Neural progenitor cell (in vitro differentiated cells): ENCODE results near the gene STRN4. TPM values are rescaled to one million over a fixed set of nuclear protein-coding genes. Genes with fewer than 3 reads are reported as not detected.

Experiments used
- DNase-seq: peaks from one replicate; pipeline ENCODE4 v3.0.0-alpha.2; 2016; ENCODE audit warnings: low spot score
- H2AFZ ChIP-seq: fragments of 200-600 bp; sonication (generic); replicated peaks from 2 replicates; pipeline ENCODE4 v1.6.1; 2016; ENCODE audit warnings: antibody characterized with exemption
- H3F3A ChIP-seq: fragments of 200-600 bp; sonication (generic); 2 replicates; pipeline ENCODE4 v1.6.1; 2016; ENCODE audit warnings: antibody characterized with exemption, low read depth
- H3K27ac ChIP-seq: fragments of 200-600 bp; sonication (generic); 2 replicates; pipeline ENCODE4 v1.5.1; 2016; ENCODE audit warnings: mild to moderate bottlenecking
- H3K27me3 ChIP-seq: fragments of 200-600 bp; sonication (generic); 2 replicates; pipeline ENCODE4 v1.6.1; 2016; ENCODE audit warnings: mild to moderate bottlenecking, moderate library complexity
- H3K36me3 ChIP-seq: fragments of 200-600 bp; sonication (generic); 2 replicates; pipeline ENCODE4 v1.5.1; 2016
- H3K4me1 ChIP-seq: fragments of 200-600 bp; sonication (generic); 2 replicates; pipeline ENCODE4 v1.6.1; 2016; ENCODE audit warnings: mixed run types
- H3K4me2 ChIP-seq: fragments of 200-600 bp; sonication (generic); 2 replicates; pipeline ENCODE4 v1.6.1; 2016
- H3K4me3 ChIP-seq: fragments of 200-600 bp; sonication (generic); 2 replicates; pipeline ENCODE4 v1.5.1; 2016
- H3K79me2 ChIP-seq: fragments of 200-600 bp; sonication (generic); 2 replicates; pipeline ENCODE4 v1.6.1; 2016; ENCODE audit warnings: low read depth
- H3K9ac ChIP-seq: fragments of 200-600 bp; sonication (generic); 2 replicates; pipeline ENCODE4 v1.6.1; 2016
- H3K9me3 ChIP-seq: fragments of 200-600 bp; sonication (generic); 2 replicates; pipeline ENCODE4 v1.5.1; 2016; ENCODE audit warnings: low read depth
- H4K20me1 ChIP-seq: fragments of 200-600 bp; sonication (generic); 2 replicates; pipeline ENCODE4 v1.6.1; 2016; ENCODE audit warnings: low read depth
- H3K27ac Mint-ChIP-seq: 3 replicates; pipeline ENCODE4 v1.8.0; 2021; ENCODE audit warnings: mixed read lengths
- H3K27me3 Mint-ChIP-seq: 2 replicates; pipeline ENCODE4 v1.8.0; 2022; ENCODE audit warnings: low read depth, mild to moderate bottlenecking, inconsistent platforms, moderate library complexity, mixed read lengths; ENCODE audit not compliant: insufficient read depth
- H3K36me3 Mint-ChIP-seq: 3 replicates; pipeline ENCODE4 v1.8.0; 2021; ENCODE audit warnings: mixed read lengths
- H3K4me1 Mint-ChIP-seq: 3 replicates; pipeline ENCODE4 v1.8.0; 2021; ENCODE audit warnings: mixed read lengths
- H3K4me3 Mint-ChIP-seq: 3 replicates; pipeline ENCODE4 v1.8.0; 2021; ENCODE audit warnings: mild to moderate bottlenecking, moderate library complexity, mixed read lengths
- H3K9me3 Mint-ChIP-seq: 3 replicates; pipeline ENCODE4 v1.8.0; 2020; ENCODE audit warnings: mixed read lengths
- CTCF ChIP-seq: fragments of 200-600 bp; sonication (generic); IDR thresholded peaks from 2 replicates; pipeline ENCODE4 v1.5.1; 2017; ENCODE audit warnings: antibody characterized with exemption, mild to moderate bottlenecking
- EZH2 ChIP-seq: fragments of 200-600 bp; sonication (generic); IDR thresholded peaks from 2 replicates; pipeline ENCODE4 v1.6.1; 2017; ENCODE audit warnings: antibody characterized with exemption, mild to moderate bottlenecking, moderate library complexity
- EZH2phosphoT487 ChIP-seq: fragments of 200-600 bp; sonication (generic); IDR thresholded peaks from 2 replicates; pipeline ENCODE4 v1.6.1; 2017; ENCODE audit warnings: antibody characterized with exemption
- total RNA-seq: library from RNA; depleted of rRNA; stranded (reverse); fragments of >200 nt; gene quantifications from 2 replicates; pipeline ENCODE4 v1.2.3, GENCODE V29; 2015; ENCODE audit warnings: low replicate concordance

STRN4 gene
- total RNA-seq, 1 donor from 2014 or later: 54.1 TPM

- Histone ChIP-seq H3K9ac (no peak overlapping the region), H3K27me3 (no peaks in the 10 kb centered on the region), H3K4me1 (no peaks in the 10 kb centered on the region), H3K4me2 (no peak overlapping the region), H3K79me2 (peaks cover 3% of the 10 kb centered on the region), H3K27ac (no peak overlapping the region), H3F3A (peaks cover 10% of the 10 kb centered on the region), H4K20me1 (peaks cover 18% of the 10 kb centered on the region), H3K4me3 (no peak overlapping the region), H3K9me3 (no peaks in the 10 kb centered on the region), H2AFZ (no peak overlapping the region), H3K36me3 (no peaks in the 10 kb centered on the region)
- H3K4me1 Mint-ChIP-seq: no peaks in the 10 kb centered on the region
- DNase-seq: no peak
- TF ChIP-seq CTCF: no peak
- TF ChIP-seq EZH2: no peak
- TF ChIP-seq EZH2phosphoT487: no peak
- peaks cover 8% of the 10 kb centered on the region for H3K27me3 Mint-ChIP-seq
- no peaks in the 10 kb centered on the region for H3K9me3 Mint-ChIP-seq
- no peak overlapping the region for H3K27ac Mint-ChIP-seq
- no peak overlapping the region for H3K4me3 Mint-ChIP-seq
- H3K36me3 Mint-ChIP-seq: peaks cover 15% of the 10 kb centered on the region
Observed at GRCh38 chr19:46755077-46755852, 9.0 kb upstream of the STRN4 start.

- peaks cover under 1% of the 10 kb centered on the region for H3K4me1 Mint-ChIP-seq
- Histone ChIP-seq H3K4me1 (no peaks in the 10 kb centered on the region), H3K27me3 (no peaks in the 10 kb centered on the region), H3K27ac (no peak overlapping the region), H3K4me3 (no peak overlapping the region), H3K36me3 (peaks cover 3% of the 10 kb centered on the region), H3K79me2 (peaks cover 9% of the 10 kb centered on the region), H3K9me3 (no peaks in the 10 kb centered on the region), H3F3A (peaks cover 15% of the 10 kb centered on the region), H4K20me1 (peaks cover 18% of the 10 kb centered on the region), H3K4me2 (no peak overlapping the region), H3K9ac (no peak overlapping the region), H2AFZ (no peak overlapping the region)
- peak; percentile 75 for DNase-seq
- no peak overlapping the region for H3K27ac Mint-ChIP-seq
- H3K4me3 Mint-ChIP-seq: no peak overlapping the region
- H3K9me3 Mint-ChIP-seq: no peaks in the 10 kb centered on the region
- peaks cover 18% of the 10 kb centered on the region for H3K36me3 Mint-ChIP-seq
- peak; percentile 60 for TF ChIP-seq CTCF
- TF ChIP-seq EZH2phosphoT487: no peak
- no peak for TF ChIP-seq EZH2
- H3K27me3 Mint-ChIP-seq: peaks cover 10% of the 10 kb centered on the region
Observed at GRCh38 chr19:46753420-46754155, 7.3 kb upstream of the STRN4 start.

GRCh38 chr19:46748325-46749109, 2.3 kb upstream of the STRN4 start:
- Histone ChIP-seq H2AFZ (no peak overlapping the region), H3K4me3 (no peak overlapping the region), H3K4me1 (peaks cover 10% of the 10 kb centered on the region), H3K27me3 (no peaks in the 10 kb centered on the region), H3K9me3 (no peaks in the 10 kb centered on the region), H3K27ac (no peak overlapping the region), H3K4me2 (no peak overlapping the region), H3K36me3 (peaks cover 3% of the 10 kb centered on the region), H3F3A (peaks cover 25% of the 10 kb centered on the region), H3K79me2 (peaks cover 47% of the 10 kb centered on the region), H4K20me1 (peaks cover 22% of the 10 kb centered on the region), H3K9ac (no peak overlapping the region)
- Mint-ChIP-seq H3K9me3 (no peaks in the 10 kb centered on the region), H3K27ac (no peak overlapping the region), H3K4me3 (peak overlapping the region; percentile 67), H3K36me3 (peaks cover 16% of the 10 kb centered on the region), H3K4me1 (peaks cover 31% of the 10 kb centered on the region), H3K27me3 (peaks cover 4% of the 10 kb centered on the region)
- DNase-seq: peak; percentile 87
- TF ChIP-seq EZH2 (no peak), CTCF (peak; percentile 78)
